ENCODE results near the gene DENND10.

- TF ChIP-seq EZH2phosphoT487 (IDR thresholded peaks at IDR 0.05) (no peak), CTCF (IDR thresholded peaks at IDR 0.05) (no peak)
These were observed 12.5 kb downstream of the DENND10 start for GRCh38 chr10:119116326-119116951.
